ENCODE measurements around the gene MRPL28. TPM values are rescaled to one million over a fixed set of nuclear protein-coding genes. Genes with fewer than 3 reads are reported as not detected.

The MRPL28 gene
- polyA plus RNA-seq, 3 donors: 68.6 to 88.5 (median 88.1) TPM

- H3K4me1 ChIP-seq (ENCODE audit: control insufficient read depth in 1 of 2, insufficient read depth in 2 of 2, low read length in 2 of 2): peaks cover 50 to 72% of the 10 kb centered on the region in 2 donors
- H3K79me2 ChIP-seq (ENCODE audit: insufficient read depth, low read length): peaks cover 99% of the 10 kb centered on the region
- peak overlapping the region; percentile 67 to 89 (median 87) for H3K27ac Mint-ChIP-seq
- 2% methylated on average over 5 of the region's 5 CpGs for WGBS (ENCODE audit: insufficient coverage)
- H3K4me1 Mint-ChIP-seq: peaks cover 77% of the 10 kb centered on the region
- peaks cover 7 to 23% of the 10 kb centered on the region in 2 donors for H3K36me3 ChIP-seq (replicated peaks in 1 of 2; ENCODE audit: control insufficient read depth in 1 of 2, insufficient read depth in 2 of 2, low read length in 2 of 2)
- TF ChIP-seq CTCF (IDR thresholded peaks at IDR 0.05): no peak
- H3K9ac ChIP-seq (ENCODE audit: insufficient read depth, low read length, poor library complexity, severe bottlenecking): peak overlapping the region; percentile 37
- DNase-seq: peak in 1 of 3 donors; percentile 10
- peaks cover 19 to 30% of the 10 kb centered on the region in 2 donors for H3K36me3 Mint-ChIP-seq
- intact Hi-C loops (cut with micrococcal nuclease): no loop called here
- H3K9me3 Mint-ChIP-seq: peaks cover 0 to 5% (median 0%) of the 10 kb centered on the region in 7 donors
- H4K20me1 ChIP-seq (ENCODE audit: insufficient read depth, low read length): peaks cover 65% of the 10 kb centered on the region
- no peaks in the 10 kb centered on the region for H3K9me3 ChIP-seq (replicated peaks in 1 of 2; ENCODE audit: control insufficient read depth in 1 of 2, insufficient read depth in 1 of 2, low read length in 2 of 2)
- H3K4me3 Mint-ChIP-seq: peak overlapping the region; percentile 58 to 84
- peak overlapping the region; percentile 29 to 78 for H3K27ac ChIP-seq (ENCODE audit: low read depth in 1 of 2, low read length in 2 of 2)
- peak overlapping the region in 1 of 3 experiments; percentile 58 for H3K4me3 ChIP-seq (replicated peaks in 1 of 3; ENCODE audit: low read depth in 2 of 3, low read length in 3 of 3)
- peaks cover 0 to 4% (median 1%) of the 10 kb centered on the region in 3 donors for H3K27me3 Mint-ChIP-seq (ENCODE audit: low read depth in 3 of 3)
- no peaks in the 10 kb centered on the region for H3K27me3 ChIP-seq (ENCODE audit: control insufficient read depth in 2 of 2, insufficient read depth in 2 of 2, low read length in 2 of 2)
- H3K4me2 ChIP-seq (replicated peaks; ENCODE audit: extremely low read depth, low read length, poor library complexity, severe bottlenecking): peak overlapping the region; percentile 72
- no peak overlapping the region for H2AFZ ChIP-seq (ENCODE audit: insufficient read depth, low read depth, low read length, poor library complexity, severe bottlenecking)
Observed at GRCh38 chr16:339680-340079, 30.7 kb downstream of the MRPL28 start.

- H3K4me2 ChIP-seq (replicated peaks; ENCODE audit: extremely low read depth, low read length, poor library complexity, severe bottlenecking): peak overlapping the region; percentile 1
- intact Hi-C loops (cut with micrococcal nuclease): no loop called here
- H4K20me1 ChIP-seq (ENCODE audit: insufficient read depth, low read length): peaks cover 65% of the 10 kb centered on the region
- H3K27me3 Mint-ChIP-seq (ENCODE audit: low read depth in 3 of 3): peaks cover 0 to 4% (median 1%) of the 10 kb centered on the region in 3 donors
- H2AFZ ChIP-seq (ENCODE audit: insufficient read depth, low read depth, low read length, poor library complexity, severe bottlenecking): no peak overlapping the region
- H3K9me3 ChIP-seq (replicated peaks in 1 of 2; ENCODE audit: control insufficient read depth in 1 of 2, insufficient read depth in 1 of 2, low read length in 2 of 2): no peaks in the 10 kb centered on the region
- H3K9ac ChIP-seq (ENCODE audit: insufficient read depth, low read length, poor library complexity, severe bottlenecking): no peak overlapping the region
- H3K9me3 Mint-ChIP-seq: peaks cover 0 to 5% (median 0%) of the 10 kb centered on the region in 7 donors
- peaks cover 86% of the 10 kb centered on the region for H3K4me1 Mint-ChIP-seq
- peaks cover 11 to 16% of the 10 kb centered on the region in 2 donors for H3K36me3 Mint-ChIP-seq
- no peak for TF ChIP-seq CTCF (IDR thresholded peaks at IDR 0.05)
- peaks cover 2 to 12% of the 10 kb centered on the region in 2 donors for H3K36me3 ChIP-seq (replicated peaks in 1 of 2; ENCODE audit: control insufficient read depth in 1 of 2, insufficient read depth in 2 of 2, low read length in 2 of 2)
- WGBS (ENCODE audit: insufficient coverage): 46% methylated on average over 17 of the region's 21 CpGs
- H3K79me2 ChIP-seq (ENCODE audit: insufficient read depth, low read length): peaks cover 99% of the 10 kb centered on the region
- H3K4me1 ChIP-seq (ENCODE audit: control insufficient read depth in 1 of 2, insufficient read depth in 2 of 2, low read length in 2 of 2): peaks cover 50 to 71% of the 10 kb centered on the region in 2 donors
- DNase-seq: peak in 1 of 3 donors; percentile 12
- no peak overlapping the region for H3K4me3 Mint-ChIP-seq
- peak overlapping the region; percentile 0 to 75 (median 62) for H3K27ac Mint-ChIP-seq
- peak overlapping the region; percentile 11 to 60 for H3K27ac ChIP-seq (ENCODE audit: low read depth in 1 of 2, low read length in 2 of 2)
- no peak overlapping the region for H3K4me3 ChIP-seq (replicated peaks in 1 of 3; ENCODE audit: low read depth in 2 of 3, low read length in 3 of 3)
- H3K27me3 ChIP-seq (ENCODE audit: control insufficient read depth in 2 of 2, insufficient read depth in 2 of 2, low read length in 2 of 2): no peaks in the 10 kb centered on the region
Observed at GRCh38 chr16:337975-338575, 32.3 kb downstream of the MRPL28 start.

Data from CD14-positive monocyte (primary cell).